Measurements from ENCODE around the gene ARL2BP.

ARL2BP gene

DNA sequence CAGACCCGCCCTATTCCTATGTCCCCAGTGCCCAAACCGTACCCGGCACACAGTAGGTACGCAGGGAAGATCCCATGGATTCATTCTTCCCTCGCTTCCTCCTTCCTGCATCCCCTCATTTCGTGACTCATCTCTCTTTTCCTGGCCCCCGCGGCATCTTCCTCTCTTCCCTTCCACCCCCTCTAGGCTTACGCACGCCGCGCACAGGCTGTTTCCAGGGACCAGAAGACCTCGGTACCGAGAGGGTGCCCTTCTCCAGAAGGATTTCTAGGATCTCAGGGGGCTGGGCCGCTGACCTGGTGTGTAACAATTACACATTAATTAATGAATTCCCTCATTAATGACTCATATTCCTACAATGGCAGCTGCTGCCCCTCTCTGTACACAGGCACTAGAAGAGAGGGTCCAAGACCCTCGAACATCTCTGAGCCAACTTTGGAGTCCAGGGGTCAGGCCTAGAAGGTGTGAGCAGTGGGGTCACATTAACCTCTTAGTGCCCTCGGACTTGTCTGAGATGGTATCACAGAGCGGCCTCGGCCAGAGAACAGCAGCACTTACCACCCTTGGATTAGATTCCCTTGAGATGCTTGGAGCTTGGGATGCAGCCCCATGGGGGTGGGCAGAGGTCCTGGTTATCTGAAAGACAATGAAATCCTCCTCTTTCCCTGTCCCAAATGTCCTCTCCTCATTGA lies 56.2 kb downstream of the ARL2BP start:
- Histone ChIP-seq H3K27me3 (peaks cover 39% of the 10 kb centered on the region), H3K36me3 (no peaks in the 10 kb centered on the region), H3K4me1 (ENCODE audit: control insufficient read depth in 1 of 2, insufficient read depth in 1 of 2, low read depth in 1 of 2, low read length in 1 of 2) (peaks cover 17 to 24% of the 10 kb centered on the region in 2 experiments), H3K4me3 (ENCODE audit: low read depth in 1 of 2, low read length in 1 of 2) (no peak overlapping the region), H3K27ac (no peak overlapping the region), H3K9me3 (no peaks in the 10 kb centered on the region)
- TF ChIP-seq, protein P1, sequence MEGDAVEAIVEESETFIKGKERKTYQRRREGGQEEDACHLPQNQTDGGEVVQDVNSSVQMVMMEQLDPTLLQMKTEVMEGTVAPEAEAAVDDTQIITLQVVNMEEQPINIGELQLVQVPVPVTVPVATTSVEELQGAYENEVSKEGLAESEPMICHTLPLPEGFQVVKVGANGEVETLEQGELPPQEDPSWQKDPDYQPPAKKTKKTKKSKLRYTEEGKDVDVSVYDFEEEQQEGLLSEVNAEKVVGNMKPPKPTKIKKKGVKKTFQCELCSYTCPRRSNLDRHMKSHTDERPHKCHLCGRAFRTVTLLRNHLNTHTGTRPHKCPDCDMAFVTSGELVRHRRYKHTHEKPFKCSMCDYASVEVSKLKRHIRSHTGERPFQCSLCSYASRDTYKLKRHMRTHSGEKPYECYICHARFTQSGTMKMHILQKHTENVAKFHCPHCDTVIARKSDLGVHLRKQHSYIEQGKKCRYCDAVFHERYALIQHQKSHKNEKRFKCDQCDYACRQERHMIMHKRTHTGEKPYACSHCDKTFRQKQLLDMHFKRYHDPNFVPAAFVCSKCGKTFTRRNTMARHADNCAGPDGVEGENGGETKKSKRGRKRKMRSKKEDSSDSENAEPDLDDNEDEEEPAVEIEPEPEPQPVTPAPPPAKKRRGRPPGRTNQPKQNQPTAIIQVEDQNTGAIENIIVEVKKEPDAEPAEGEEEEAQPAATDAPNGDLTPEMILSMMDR (IDR thresholded peaks at IDR 0.05), result no peak

Data from neutrophil (primary cell).